ENCODE results near the gene CD36.

CD36 gene

DNA sequence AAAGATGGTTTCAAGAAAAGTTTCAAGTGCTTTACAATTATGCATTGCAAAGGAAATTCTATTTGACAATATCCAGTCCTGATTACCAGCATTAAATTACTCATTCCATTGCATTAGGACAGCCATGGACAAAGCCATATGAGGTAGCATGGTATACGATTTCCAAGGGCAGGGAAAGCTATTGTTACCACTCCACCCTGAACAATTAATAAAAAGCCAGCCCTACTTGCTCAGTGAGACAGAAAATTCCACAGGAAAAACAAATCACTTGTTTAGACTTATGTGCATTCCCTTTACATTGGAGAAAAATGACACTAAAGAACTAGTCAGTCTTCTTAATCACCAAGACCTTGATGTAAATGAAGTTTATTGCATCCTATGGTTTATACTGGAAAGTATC lies 5.6 kb downstream of the CD36 start:
- H3K9ac ChIP-seq (ENCODE audit: low read length): no peak overlapping the region
- H3K4me1 ChIP-seq (ENCODE audit: control insufficient read depth, insufficient read depth, low read length): no peaks in the 10 kb centered on the region
- H3K27ac ChIP-seq (ENCODE audit: low read depth, low read length): no peak overlapping the region
- no peaks in the 10 kb centered on the region for H3K27me3 ChIP-seq (ENCODE audit: control insufficient read depth, insufficient read depth, low read length)
- H3K4me3 ChIP-seq (ENCODE audit: low read length): no peak overlapping the region
- no peaks in the 10 kb centered on the region for H3K36me3 ChIP-seq (ENCODE audit: control insufficient read depth, insufficient read depth, low read length)

DNA sequence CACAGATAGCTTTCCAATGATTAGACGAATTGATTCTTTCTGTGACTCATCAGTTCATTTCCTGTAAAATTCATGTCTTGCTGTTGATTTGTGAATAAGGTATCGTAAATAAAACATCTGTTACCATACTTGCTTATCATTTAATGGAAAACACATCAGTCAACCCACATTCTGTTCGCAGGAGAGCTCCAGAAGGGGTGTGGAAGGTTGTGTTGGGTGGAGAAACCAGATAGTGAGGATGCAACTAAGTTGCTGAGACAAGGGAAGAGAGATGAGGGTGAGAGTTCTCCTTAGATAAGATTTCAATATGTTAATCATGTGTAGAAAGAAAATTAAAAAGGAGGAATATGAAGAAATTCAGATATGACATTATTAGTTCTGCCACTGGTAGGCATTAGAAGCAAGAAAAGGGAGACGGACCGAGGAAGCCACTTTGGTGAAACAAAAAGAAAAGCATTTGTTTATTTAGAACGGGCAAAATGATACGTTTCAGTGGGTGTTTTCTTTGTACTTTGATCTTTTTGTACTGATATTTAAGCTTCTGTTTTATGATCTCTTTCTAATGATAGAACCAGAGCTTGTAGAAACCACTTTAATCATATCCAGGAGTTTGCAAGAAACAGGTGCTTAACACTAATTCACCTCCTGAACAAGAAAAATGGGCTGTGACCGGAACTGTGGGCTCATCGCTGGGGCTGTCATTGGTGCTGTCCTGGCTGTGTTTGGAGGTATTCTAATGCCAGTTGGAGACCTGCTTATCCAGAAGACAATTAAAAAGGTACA lies 7.8 kb downstream of the CD36 start:
- H3K4me3 ChIP-seq (ENCODE audit: low read length): no peak overlapping the region

DNA sequence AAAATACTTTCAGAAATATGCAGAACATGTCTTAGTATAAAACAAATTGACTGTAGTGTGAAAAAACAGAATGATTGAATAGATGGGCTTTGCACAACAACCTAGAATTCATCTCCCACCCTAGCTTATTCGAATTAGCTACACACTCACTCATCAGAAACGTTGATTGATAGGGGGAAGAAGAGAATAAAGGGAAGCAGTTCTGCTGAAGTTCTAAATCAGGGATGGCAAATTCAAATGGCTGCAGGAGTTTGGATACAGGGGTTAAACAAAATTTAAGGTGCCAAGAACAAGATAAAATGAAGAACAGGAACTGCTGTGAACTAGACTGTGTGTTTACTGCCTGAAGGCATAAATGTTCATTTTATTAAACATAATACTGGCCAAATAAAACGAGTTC lies 9.0 kb downstream of the CD36 start:
- H3K9ac ChIP-seq (ENCODE audit: low read length): no peak overlapping the region
- H3K4me3 ChIP-seq (ENCODE audit: low read length): no peak overlapping the region
- no peaks in the 10 kb centered on the region for H3K4me1 ChIP-seq (ENCODE audit: control insufficient read depth, insufficient read depth, low read length)
- H3K36me3 ChIP-seq (ENCODE audit: control insufficient read depth, insufficient read depth, low read length): no peaks in the 10 kb centered on the region
- H3K27ac ChIP-seq (ENCODE audit: low read depth, low read length): no peak overlapping the region
- H3K27me3 ChIP-seq (ENCODE audit: control insufficient read depth, insufficient read depth, low read length): no peaks in the 10 kb centered on the region

More for the DNA sequence above, 7.8 kb downstream of the CD36 start:
- no peaks in the 10 kb centered on the region for H3K4me1 ChIP-seq (ENCODE audit: control insufficient read depth, insufficient read depth, low read length)
- no peaks in the 10 kb centered on the region for H3K36me3 ChIP-seq (ENCODE audit: control insufficient read depth, insufficient read depth, low read length)
- no peaks in the 10 kb centered on the region for H3K27me3 ChIP-seq (ENCODE audit: control insufficient read depth, insufficient read depth, low read length)
- H3K27ac ChIP-seq (ENCODE audit: low read depth, low read length): no peak overlapping the region
- H3K9ac ChIP-seq (ENCODE audit: low read length): no peak overlapping the region

DNA sequence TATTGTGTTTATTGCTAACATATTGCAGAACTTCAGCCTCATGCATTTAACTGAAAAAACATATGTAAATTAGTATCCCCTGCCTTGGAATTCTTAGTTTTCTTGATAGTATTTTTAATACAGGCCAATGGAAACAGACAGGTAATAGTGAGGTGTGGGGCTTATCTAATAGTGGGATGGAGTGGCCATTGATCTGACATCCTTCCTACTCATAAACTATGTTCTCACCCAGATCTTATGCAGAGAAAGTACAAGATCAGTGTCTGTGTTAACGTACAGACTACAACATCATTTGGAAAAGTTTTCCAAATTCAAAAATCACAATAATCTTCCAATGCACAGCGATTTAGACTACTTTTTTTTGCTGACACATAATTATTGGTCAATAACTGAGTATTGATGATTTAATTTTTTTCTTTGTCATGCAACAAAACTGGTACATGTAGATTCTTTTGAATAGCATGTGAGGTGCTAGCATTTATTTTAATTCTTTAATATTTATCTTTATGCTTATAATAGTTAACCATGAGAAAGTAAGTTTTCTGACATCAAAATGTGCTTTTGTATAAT lies 9.7 kb downstream of the CD36 start:
- Histone ChIP-seq H3K27me3 (ENCODE audit: control insufficient read depth, insufficient read depth, low read length) (no peaks in the 10 kb centered on the region), H3K27ac (ENCODE audit: low read depth, low read length) (no peak overlapping the region), H3K36me3 (ENCODE audit: control insufficient read depth, insufficient read depth, low read length) (no peaks in the 10 kb centered on the region), H3K4me1 (ENCODE audit: control insufficient read depth, insufficient read depth, low read length) (no peaks in the 10 kb centered on the region), H3K9ac (ENCODE audit: low read length) (no peak overlapping the region), H3K4me3 (ENCODE audit: low read length) (no peak overlapping the region)

DNA sequence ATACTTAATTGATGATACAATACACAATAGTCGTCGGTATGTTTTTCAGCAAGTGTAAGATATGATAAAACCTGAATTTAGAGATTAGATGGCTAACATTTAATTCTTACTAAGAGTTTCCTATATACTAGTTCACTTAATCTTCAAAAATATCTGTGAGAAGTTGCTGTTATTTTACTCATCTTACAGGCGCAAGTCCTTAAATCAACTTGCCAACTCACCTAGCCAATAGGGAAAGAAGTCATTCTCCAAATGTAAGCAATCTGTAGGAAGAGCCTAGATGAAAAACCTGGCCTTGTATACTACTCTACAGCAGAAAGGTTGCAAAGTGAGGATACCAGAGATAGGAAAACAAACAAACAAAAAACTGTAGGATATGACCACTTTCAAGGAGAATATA lies 10.6 kb downstream of the CD36 start:
- no peak overlapping the region for H3K9ac ChIP-seq (ENCODE audit: low read length)
- no peaks in the 10 kb centered on the region for H3K27me3 ChIP-seq (ENCODE audit: control insufficient read depth, insufficient read depth, low read length)
- no peaks in the 10 kb centered on the region for H3K36me3 ChIP-seq (ENCODE audit: control insufficient read depth, insufficient read depth, low read length)
- no peak overlapping the region for H3K4me3 ChIP-seq (ENCODE audit: low read length)
- H3K27ac ChIP-seq (ENCODE audit: low read depth, low read length): no peak overlapping the region
- no peaks in the 10 kb centered on the region for H3K4me1 ChIP-seq (ENCODE audit: control insufficient read depth, insufficient read depth, low read length)

DNA sequence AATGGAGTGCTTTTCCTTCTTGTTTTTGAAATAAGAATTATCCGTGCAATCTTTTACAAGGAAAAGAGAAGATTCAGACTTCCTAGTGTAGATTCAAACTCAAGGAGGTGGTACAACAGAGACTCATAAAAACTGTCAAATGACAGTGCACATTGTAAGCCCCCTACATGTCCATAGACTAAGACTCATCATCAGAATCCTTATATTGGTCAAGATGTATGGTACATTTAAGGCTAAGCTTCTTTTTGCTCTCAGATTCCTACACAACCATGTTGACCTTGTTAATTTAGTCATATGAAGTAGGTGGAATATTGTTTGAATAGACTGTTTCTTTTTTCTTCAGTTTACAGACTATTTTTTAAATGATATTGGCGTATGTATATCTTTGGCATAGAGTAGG lies 11.6 kb downstream of the CD36 start:
- Histone ChIP-seq H3K9ac (ENCODE audit: low read length) (no peak overlapping the region), H3K27me3 (ENCODE audit: control insufficient read depth, insufficient read depth, low read length) (no peaks in the 10 kb centered on the region), H3K27ac (ENCODE audit: low read depth, low read length) (no peak overlapping the region), H3K36me3 (ENCODE audit: control insufficient read depth, insufficient read depth, low read length) (no peaks in the 10 kb centered on the region), H3K4me3 (ENCODE audit: low read length) (no peak overlapping the region), H3K4me1 (ENCODE audit: control insufficient read depth, insufficient read depth, low read length) (no peaks in the 10 kb centered on the region)

DNA sequence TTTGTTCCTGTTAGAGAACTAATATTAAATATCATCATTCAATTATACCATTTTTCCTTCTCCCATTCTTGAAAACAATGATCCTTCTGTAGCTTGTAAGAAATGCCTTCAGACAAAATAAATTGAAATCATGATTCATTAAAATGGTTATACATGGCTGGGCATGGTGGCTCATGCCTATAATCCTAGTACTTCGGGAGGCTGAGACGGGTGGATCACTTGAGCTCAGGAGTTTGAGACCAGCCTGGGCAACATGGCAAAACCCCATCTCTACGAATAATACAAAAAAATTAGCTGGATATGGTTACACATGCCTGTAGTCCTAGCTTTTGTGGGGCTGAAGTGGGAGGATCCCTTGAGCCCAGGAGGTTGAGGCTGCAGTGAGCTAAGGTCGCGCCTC lies 13.0 kb downstream of the CD36 start:
- Histone ChIP-seq H3K27me3 (ENCODE audit: control insufficient read depth, insufficient read depth, low read length) (no peaks in the 10 kb centered on the region), H3K9ac (ENCODE audit: low read length) (no peak overlapping the region), H3K4me1 (ENCODE audit: control insufficient read depth, insufficient read depth, low read length) (no peaks in the 10 kb centered on the region), H3K36me3 (ENCODE audit: control insufficient read depth, insufficient read depth, low read length) (no peaks in the 10 kb centered on the region), H3K4me3 (ENCODE audit: low read length) (no peak overlapping the region), H3K27ac (ENCODE audit: low read depth, low read length) (no peak overlapping the region)

DNA sequence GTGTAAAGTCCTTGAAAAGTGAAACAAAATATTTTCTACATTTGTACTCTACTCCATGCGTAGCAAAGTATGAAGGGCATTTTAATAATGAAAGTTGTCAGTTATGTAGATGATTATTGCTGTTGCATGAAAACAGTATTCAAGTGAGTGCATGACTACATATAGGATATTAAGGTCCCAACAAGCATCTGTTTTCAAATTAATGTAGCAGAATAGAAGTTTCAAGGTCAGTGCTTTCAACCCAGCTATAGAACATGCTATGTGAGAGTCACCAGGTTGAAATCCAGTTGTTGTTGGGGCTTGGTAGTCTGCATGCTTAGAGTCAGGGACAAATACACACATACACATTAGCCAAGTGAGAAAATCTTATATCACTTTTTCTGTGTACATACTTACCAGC lies 14.8 kb downstream of the CD36 start:
- Histone ChIP-seq H3K9ac (ENCODE audit: low read length) (no peak overlapping the region), H3K4me1 (ENCODE audit: control insufficient read depth, insufficient read depth, low read length) (no peaks in the 10 kb centered on the region), H3K4me3 (ENCODE audit: low read length) (no peak overlapping the region), H3K27me3 (ENCODE audit: control insufficient read depth, insufficient read depth, low read length) (no peaks in the 10 kb centered on the region), H3K27ac (ENCODE audit: low read depth, low read length) (no peak overlapping the region), H3K36me3 (ENCODE audit: control insufficient read depth, insufficient read depth, low read length) (no peaks in the 10 kb centered on the region)

DNA sequence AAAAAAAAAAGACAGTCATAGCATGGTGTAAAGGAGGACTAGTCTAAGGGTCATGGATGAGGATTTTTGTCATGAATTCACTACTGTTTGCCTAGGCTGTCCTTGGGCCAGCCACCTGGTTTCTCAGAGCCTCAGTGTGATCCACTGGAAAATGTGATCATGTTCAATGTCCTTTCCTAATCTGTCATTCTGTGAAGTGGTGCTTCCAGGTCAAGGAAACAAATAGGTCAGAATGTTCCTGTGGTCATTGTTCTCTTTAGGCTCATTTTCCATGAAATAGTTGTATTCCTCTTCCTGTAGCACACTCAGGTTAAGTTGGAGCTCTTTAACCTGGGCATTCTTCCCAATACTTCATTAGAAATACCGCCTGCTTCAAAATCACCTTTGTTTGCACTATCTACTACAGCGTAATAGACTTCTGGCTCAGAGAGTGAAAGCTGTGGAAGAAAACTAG lies 16.5 kb downstream of the CD36 start:
- H3K4me3 ChIP-seq (ENCODE audit: low read length): no peak overlapping the region
- no peaks in the 10 kb centered on the region for H3K4me1 ChIP-seq (ENCODE audit: control insufficient read depth, insufficient read depth, low read length)
- no peak overlapping the region for H3K27ac ChIP-seq (ENCODE audit: low read depth, low read length)
- H3K9ac ChIP-seq (ENCODE audit: low read length): no peak overlapping the region
- H3K36me3 ChIP-seq (ENCODE audit: control insufficient read depth, insufficient read depth, low read length): no peaks in the 10 kb centered on the region
- no peaks in the 10 kb centered on the region for H3K27me3 ChIP-seq (ENCODE audit: control insufficient read depth, insufficient read depth, low read length)

DNA sequence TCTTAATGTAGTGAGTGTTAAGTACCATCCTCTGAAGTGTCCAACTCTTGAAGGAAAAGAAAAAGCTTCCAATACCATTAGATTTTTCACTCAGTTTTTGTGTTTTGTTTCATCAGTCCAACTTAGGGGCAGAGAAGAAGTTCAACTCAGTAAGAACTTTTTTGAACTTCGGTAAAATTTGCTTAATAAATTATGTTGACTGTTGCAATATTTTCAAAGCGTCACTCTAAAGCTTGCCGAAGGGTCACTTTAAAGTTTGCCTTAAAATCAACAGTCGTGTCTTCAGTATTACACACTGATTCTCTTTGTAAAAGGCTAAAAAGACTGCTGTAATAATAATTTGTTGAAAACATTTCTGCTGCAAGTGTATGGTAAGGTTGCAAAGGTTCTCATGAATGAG lies 17.6 kb downstream of the CD36 start:
- Histone ChIP-seq H3K36me3 (ENCODE audit: control insufficient read depth, insufficient read depth, low read length) (no peaks in the 10 kb centered on the region), H3K27ac (ENCODE audit: low read depth, low read length) (no peak overlapping the region), H3K4me3 (ENCODE audit: low read length) (no peak overlapping the region), H3K4me1 (ENCODE audit: control insufficient read depth, insufficient read depth, low read length) (no peaks in the 10 kb centered on the region), H3K27me3 (ENCODE audit: control insufficient read depth, insufficient read depth, low read length) (no peaks in the 10 kb centered on the region), H3K9ac (ENCODE audit: low read length) (no peak overlapping the region)

DNA sequence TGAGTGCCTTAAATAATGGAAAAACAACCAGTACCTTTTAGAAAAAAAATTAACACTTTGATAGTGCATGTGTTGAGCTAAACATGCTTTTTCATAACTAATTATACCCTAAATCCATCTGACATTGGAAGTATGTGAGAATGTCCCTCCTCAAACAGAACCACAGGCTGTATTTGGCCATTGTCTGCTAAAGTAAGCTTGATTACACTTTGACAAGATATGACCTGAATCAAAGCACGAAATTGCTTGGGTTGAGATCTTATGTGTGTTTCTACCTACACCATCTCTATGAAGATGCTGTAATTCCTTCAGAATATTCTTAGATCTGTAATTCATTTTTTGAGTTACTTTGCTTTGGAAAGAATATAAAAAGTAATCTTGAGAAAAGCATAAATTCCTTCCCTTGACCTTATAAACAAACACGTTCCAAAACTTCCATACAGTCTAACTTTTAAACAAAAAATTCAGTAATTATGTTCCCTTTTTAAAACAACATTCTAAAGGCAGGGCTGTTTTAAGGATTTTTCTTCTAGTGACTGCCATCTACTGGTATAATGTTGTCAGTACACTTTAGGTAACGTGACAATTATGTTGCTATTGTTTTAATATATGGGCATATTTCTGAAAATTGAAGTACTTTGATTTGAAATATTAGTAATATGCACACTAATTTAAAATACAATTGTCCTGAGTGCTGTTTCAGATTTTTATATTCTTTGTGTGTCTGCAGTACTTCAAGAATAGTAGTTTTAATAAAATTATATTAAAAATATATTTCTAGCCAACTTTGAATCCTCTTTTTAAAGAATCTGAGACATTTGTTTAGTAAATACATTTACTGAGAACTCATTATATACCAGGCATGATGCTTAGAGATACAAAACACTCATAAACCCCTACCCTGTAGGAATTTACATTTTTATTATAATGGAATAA lies 20.9 kb downstream of the CD36 start:
- Histone ChIP-seq H3K27me3 (ENCODE audit: control insufficient read depth, insufficient read depth, low read length) (no peaks in the 10 kb centered on the region), H3K9ac (ENCODE audit: low read length) (no peak overlapping the region), H3K27ac (ENCODE audit: low read depth, low read length) (no peak overlapping the region), H3K4me3 (ENCODE audit: low read length) (no peak overlapping the region), H3K36me3 (ENCODE audit: control insufficient read depth, insufficient read depth, low read length) (no peaks in the 10 kb centered on the region), H3K4me1 (ENCODE audit: control insufficient read depth, insufficient read depth, low read length) (no peaks in the 10 kb centered on the region)

DNA sequence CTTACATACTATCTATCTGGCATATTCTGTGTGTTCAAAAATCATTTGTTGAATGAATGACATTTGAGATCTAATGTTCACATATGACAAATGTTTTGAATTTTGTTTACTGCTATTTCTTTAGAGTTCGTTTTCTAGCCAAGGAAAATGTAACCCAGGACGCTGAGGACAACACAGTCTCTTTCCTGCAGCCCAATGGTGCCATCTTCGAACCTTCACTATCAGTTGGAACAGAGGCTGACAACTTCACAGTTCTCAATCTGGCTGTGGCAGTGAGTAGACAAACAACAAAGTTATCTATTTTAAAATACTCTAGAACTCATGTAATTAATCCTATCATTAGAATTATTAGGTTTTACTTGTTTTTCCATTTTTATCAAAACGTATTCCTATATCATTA lies 22.5 kb downstream of the CD36 start:
- H3K27ac ChIP-seq (ENCODE audit: low read depth, low read length): no peak overlapping the region
- H3K27me3 ChIP-seq (ENCODE audit: control insufficient read depth, insufficient read depth, low read length): no peaks in the 10 kb centered on the region
- no peaks in the 10 kb centered on the region for H3K4me1 ChIP-seq (ENCODE audit: control insufficient read depth, insufficient read depth, low read length)
- no peaks in the 10 kb centered on the region for H3K36me3 ChIP-seq (ENCODE audit: control insufficient read depth, insufficient read depth, low read length)
- no peak overlapping the region for H3K4me3 ChIP-seq (ENCODE audit: low read length)
- no peak overlapping the region for H3K9ac ChIP-seq (ENCODE audit: low read length)
